CD1c-positive myeloid dendritic cell (primary cell): Measurements from ENCODE around the gene TMEM80.

Experiments
- DNase-seq: peaks from one replicate; pipeline ENCODE4 v3.0.0-alpha.2; 2016; ENCODE audit errors: extremely low spot score

The TMEM80 gene

GRCh38 chr11:742571-743201, 47.1 kb downstream of the TMEM80 start:
- DNase-seq: no peak

GRCh38 chr11:745428-745827, 49.8 kb downstream of the TMEM80 start:
- no peak for DNase-seq

DNA sequence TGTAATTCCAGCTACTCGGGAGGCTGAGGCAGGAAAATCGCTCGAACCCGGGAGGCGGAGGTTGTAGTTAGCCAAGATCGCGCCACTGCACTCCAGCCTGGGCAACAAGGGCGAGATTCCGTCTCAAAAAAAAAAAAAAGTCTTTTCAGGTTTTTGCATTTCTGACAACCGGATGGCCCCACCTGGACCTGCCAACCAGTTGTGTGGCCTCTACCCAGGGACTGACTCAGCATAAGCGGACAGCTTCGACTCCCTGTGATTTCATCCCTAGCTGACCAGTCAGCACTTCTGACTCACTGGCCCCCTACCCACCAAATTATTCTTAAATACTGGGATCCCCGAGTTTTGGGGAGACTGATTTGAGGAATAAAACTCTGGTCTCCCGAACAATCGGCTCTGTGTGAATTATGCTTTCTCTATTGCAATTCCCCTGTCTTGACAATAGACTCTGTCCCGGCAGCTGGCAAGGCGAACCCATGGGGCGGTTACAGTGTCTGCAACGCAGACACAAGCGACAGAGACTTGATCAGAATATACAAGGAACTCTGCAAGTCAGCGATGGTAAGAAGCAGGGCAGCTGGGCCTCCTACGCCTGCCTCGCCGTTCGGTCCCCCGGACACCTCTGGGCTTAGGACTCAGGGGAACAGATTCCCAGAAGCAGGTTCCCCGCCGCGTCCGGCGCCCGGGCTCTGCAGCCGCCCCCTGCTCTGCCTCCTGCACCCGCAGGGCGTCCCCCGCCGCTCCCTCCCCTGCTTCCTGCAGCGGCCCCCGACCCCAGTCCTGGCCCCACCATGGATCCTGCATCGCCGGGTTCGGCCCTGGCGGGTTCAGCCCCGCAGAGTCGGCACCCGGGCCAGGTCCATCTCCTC, 50.9 kb downstream of the TMEM80 start:
- peak; percentile 32 for DNase-seq

- peak; percentile 94 for DNase-seq
Measured at GRCh38 chr11:747158-748006, 51.8 kb downstream of the TMEM80 start, which contains the start of gene TALDO1. TALDO1 (plus strand) TSS chr11:747464; CDS start chr11:747482, 18 bp downstream.

GRCh38 chr11:748007-748359, 52.4 kb downstream of the TMEM80 start:
- DNase-seq: peak; percentile 41

DNA sequence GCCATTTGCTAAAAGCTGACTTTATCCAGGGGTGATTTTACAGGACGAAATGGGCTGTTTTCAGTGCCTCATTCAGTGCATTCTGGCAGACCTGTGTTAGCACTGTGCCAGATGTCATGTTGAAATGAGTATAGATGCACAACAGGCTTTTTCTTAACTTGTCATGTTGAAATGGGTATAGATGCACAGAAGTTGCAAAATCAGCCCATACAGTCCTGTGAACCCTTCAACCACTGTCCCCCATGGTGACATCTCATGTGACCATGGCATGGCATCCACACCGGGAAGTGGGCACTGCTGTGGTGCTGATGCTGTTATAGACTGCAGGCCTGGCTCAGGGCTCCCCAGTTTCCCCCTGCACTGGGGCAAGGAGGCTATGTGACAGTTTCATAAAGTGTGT, 54.1 kb downstream of the TMEM80 start:
- DNase-seq: peak; percentile 57
